ENCODE data around the gene FBH1.

DNA sequence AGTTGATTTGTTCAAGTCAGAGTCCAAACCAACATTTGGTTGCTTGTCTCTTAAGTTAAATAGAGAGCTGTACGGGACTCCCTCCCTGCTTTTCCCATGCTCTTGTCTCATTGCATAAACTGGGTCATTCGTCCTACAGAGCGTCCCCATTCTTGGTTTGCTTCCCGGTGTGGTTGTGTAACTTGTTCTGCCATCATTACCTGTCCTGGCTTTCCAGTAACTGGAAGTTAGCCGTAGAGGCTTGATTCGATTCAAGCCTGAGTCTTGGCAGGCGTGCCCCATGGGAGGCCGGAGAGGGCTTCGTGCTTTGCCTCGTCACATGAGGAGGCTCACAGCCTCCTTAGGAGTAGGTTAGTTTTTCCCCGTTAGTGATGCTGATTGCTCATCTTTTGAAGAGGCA lies 40.2 kb downstream of the FBH1 start:
- no peak for TF ChIP-seq JUNB (IDR thresholded peaks at IDR 0.05; ENCODE audit: unreplicated experiment)
- TF ChIP-seq CTCF (conservative IDR thresholded peaks at IDR 0.05; ENCODE audit: low read depth in 2 of 2) = no peak
- TF ChIP-seq NANOG (IDR thresholded peaks at IDR 0.05; ENCODE audit: borderline replicate concordance) = no peak
